PC-3 (cell line): ENCODE data around the gene ZCCHC4. TPM values are rescaled to one million over a fixed set of nuclear protein-coding genes. Genes with fewer than 3 reads are reported as not detected.

Experiments
- ATAC-seq: fragments of 200-7000 bp; cut with Tn5 transposase; 2 replicates; pipeline ENCODE4 v1.9.1; 2020; ENCODE audit warnings: mild to moderate bottlenecking, moderate library complexity
- BruUV-seq: library from RNA; stranded (reverse); fragments of 400-500 nt; replicated peaks from 2 replicates; lab custom pipeline; 2021; lab: Mats Ljungman, UMichigan
- CTCF ChIA-PET: fragments of 300-600 bp; sonication (Branson Sonifier 250); formaldehyde crosslinking; loops from one replicate; lab custom pipeline; 2022; ENCODE audit warnings: antibody characterized with exemption; lab: Charles Lee
- POLR2A ChIA-PET: fragments of 300-600 bp; sonication (Branson Sonifier 250); formaldehyde crosslinking; loops from one replicate; lab custom pipeline; 2022; ENCODE audit warnings: antibody characterized with exemption; ENCODE audit not compliant: unreplicated experiment; lab: Charles Lee
- DNase-seq: peaks from one replicate; pipeline ENCODE4 v3.0.0-alpha.2; 2015
- H2AFZ ChIP-seq: fragments of 300-600 bp; sonication (generic); 2 replicates; pipeline ENCODE4 v1.6.0; 2016; ENCODE audit warnings: antibody characterized with exemption, low read length
- H3F3A ChIP-seq: fragments of 300-600 bp; sonication (generic); one replicate; pipeline ENCODE4 v1.6.0; 2017; ENCODE audit warnings: antibody characterized with exemption, low read length, control low read depth, mild to moderate bottlenecking; ENCODE audit not compliant: unreplicated experiment
- H3K27ac ChIP-seq: fragments of 300-600 bp; sonication (generic); 2 replicates; pipeline ENCODE4 v1.5.1; 2016; ENCODE audit warnings: mild to moderate bottlenecking, low read length
- H3K27me3 ChIP-seq: fragments of 300-600 bp; sonication (generic); 2 replicates; pipeline ENCODE4 v1.6.1; 2016; ENCODE audit warnings: low read length, mixed read lengths
- H3K36me3 ChIP-seq: fragments of 300-600 bp; sonication (generic); 2 replicates; pipeline ENCODE4 v1.6.1; 2016; ENCODE audit warnings: low read depth, mixed run types, low read length, mixed read lengths
- H3K4me1 ChIP-seq: fragments of 300-600 bp; sonication (generic); 2 replicates; pipeline ENCODE4 v1.5.1; 2016; ENCODE audit warnings: low read length; ENCODE audit not compliant: insufficient read depth
- H3K4me2 ChIP-seq: fragments of 300-600 bp; sonication (generic); 2 replicates; pipeline ENCODE4 v1.6.0; 2016; ENCODE audit warnings: low read length
- H3K4me3 ChIP-seq: fragments of 300-600 bp; sonication (generic); 2 replicates; pipeline ENCODE4 v1.5.1; 2016; ENCODE audit warnings: mild to moderate bottlenecking, low read length, mixed read lengths
- H3K79me2 ChIP-seq: fragments of 300-600 bp; sonication (generic); 2 replicates; pipeline ENCODE4 v1.6.1; 2017; ENCODE audit warnings: low read length, mixed read lengths
- H3K9ac ChIP-seq: fragments of 300-600 bp; sonication (generic); 2 replicates; pipeline ENCODE4 v1.6.0; 2016; ENCODE audit warnings: mild to moderate bottlenecking, low read length
- H3K9me2 ChIP-seq: fragments of 300-600 bp; sonication (generic); replicated peaks from 2 replicates; pipeline ENCODE4 v1.6.1; 2016; ENCODE audit warnings: mixed run types, low read length, mixed read lengths
- H3K9me3 ChIP-seq: fragments of 300-600 bp; sonication (generic); 2 replicates; pipeline ENCODE4 v1.6.1; 2016; ENCODE audit warnings: low read length, mixed read lengths
- H4K20me1 ChIP-seq: fragments of 300-600 bp; sonication (generic); 2 replicates; pipeline ENCODE4 v1.6.1; 2016; ENCODE audit warnings: low read length, mixed read lengths
- EZH2 ChIP-seq: fragments of 300-600 bp; sonication (generic); IDR thresholded peaks from one replicate; pipeline ENCODE4 v1.6.1; 2017; ENCODE audit warnings: antibody characterized with exemption, mild to moderate bottlenecking, low read length; ENCODE audit not compliant: unreplicated experiment
- EZH2phosphoT487 ChIP-seq: fragments of 300-600 bp; sonication (generic); IDR thresholded peaks from 2 replicates; pipeline ENCODE4 v1.6.1; 2018; ENCODE audit warnings: mild to moderate bottlenecking, antibody characterized with exemption, low read length, borderline replicate concordance
- intact Hi-C: fragments of 100-400 bp; cut with micrococcal nuclease; formaldehyde crosslinking; loops from 2 replicates; pipeline ENCODE4 v1.9.0; 2023
- total RNA-seq: library from RNA; depleted of rRNA; stranded (reverse); fragments of >200 nt; gene quantifications from 2 replicates; pipeline ENCODE4 v1.2.3, GENCODE V29; 2014
- TF ChIP-seq, protein P1 (sequence below): fragments of 300-600 bp; sonication (generic); conservative IDR thresholded peaks from 2 replicates; pipeline ENCODE4 v1.5.1; 2017; ENCODE audit warnings: antibody characterized with exemption, low read depth, mild to moderate bottlenecking, low read length

The ZCCHC4 gene
- total RNA-seq, 1 experiment from 2014 or later, result 6.8 TPM

DNA sequence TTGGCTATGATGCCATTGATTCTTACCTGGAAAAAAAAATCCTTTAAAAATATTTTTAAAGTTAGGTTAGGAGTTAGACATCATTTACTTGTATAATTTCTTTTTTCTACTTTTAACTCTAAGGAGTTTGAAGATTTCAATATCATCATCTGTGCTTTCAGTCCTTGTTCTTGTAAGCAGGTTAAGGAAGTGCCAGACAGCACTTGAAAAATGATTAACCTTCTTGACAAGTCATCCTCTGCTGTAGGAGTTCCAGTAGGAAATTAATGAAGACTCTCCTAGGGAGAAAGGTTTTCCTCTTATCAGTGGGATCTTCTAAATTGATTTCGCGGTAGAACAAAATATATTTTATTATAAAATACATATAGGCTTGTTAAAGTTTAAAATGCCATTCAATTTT lies 35.4 kb downstream of the ZCCHC4 start:
- CTCF ChIA-PET, result no interaction called here

DNA sequence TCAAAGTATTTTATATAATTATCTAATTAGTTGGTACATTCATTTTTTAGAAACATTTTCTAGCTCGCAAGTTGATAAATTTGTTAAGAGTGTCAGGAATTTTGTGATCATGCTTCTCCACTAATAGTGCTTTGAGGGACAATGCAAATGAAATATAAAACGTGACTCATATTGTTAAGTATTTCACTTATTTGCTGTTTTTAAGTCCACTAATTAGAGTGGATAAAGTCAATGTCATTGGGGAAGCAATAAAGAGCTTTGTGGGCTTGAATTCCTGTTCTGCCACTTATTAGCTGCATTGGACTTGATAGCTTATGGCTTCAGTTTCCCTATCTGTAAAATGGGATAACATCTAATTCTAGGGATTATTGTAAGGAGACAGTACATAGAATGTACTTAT lies 38.0 kb downstream of the ZCCHC4 start:
- ChIA-PET CTCF (interaction anchor here (2.4 kb wide), 1 partner anchor 38 kb away, joined by 6 read pairs; the partner anchor contains the start of gene ZCCHC4), POLR2A (no interaction called here)
- H3K4me2 ChIP-seq, result no peak overlapping the region
- no peak overlapping the region for H2AFZ ChIP-seq
- no peak for DNase-seq
- no TSS peak for BruUV-seq
- peaks cover 8% of the 10 kb centered on the region; the same call in 1 of the 2 replicates for H3K4me1 ChIP-seq
- TF ChIP-seq EZH2phosphoT487 (no peak), EZH2 (no peak)
- H4K20me1 ChIP-seq, result no peaks in the 10 kb centered on the region
- H3K4me3 ChIP-seq, result no peak overlapping the region
- H3K27ac ChIP-seq, result no peak overlapping the region
- no peaks in the 10 kb centered on the region for H3K9me3 ChIP-seq
- ATAC-seq, result no peak
- no peaks in the 10 kb centered on the region for H3F3A ChIP-seq
- no peaks in the 10 kb centered on the region for H3K79me2 ChIP-seq
- intact Hi-C loops, result no loop called here
- H3K9me2 ChIP-seq, result no peaks in the 10 kb centered on the region
- H3K36me3 ChIP-seq, result no peaks in the 10 kb centered on the region
- no peaks in the 10 kb centered on the region for H3K27me3 ChIP-seq
- no peak overlapping the region for H3K9ac ChIP-seq

More for the DNA sequence above, 35.4 kb downstream of the ZCCHC4 start:
- Histone ChIP-seq H3K4me3 (no peak overlapping the region), H3K9me2 (no peaks in the 10 kb centered on the region), H3K79me2 (no peaks in the 10 kb centered on the region), H3K27ac (no peak overlapping the region), H3K4me2 (no peak overlapping the region), H3K9ac (no peak overlapping the region), H3K36me3 (no peaks in the 10 kb centered on the region), H2AFZ (no peak overlapping the region), H4K20me1 (no peaks in the 10 kb centered on the region), H3K9me3 (no peaks in the 10 kb centered on the region), H3K27me3 (no peaks in the 10 kb centered on the region), H3F3A (no peaks in the 10 kb centered on the region), H3K4me1 (peaks cover 8% of the 10 kb centered on the region; the same call in 1 of the 2 replicates)
- BruUV-seq, result no TSS peak
- intact Hi-C loops, result no loop called here
- POLR2A ChIA-PET, result no interaction called here
- ATAC-seq (no peak), DNase-seq (no peak)
- TF ChIP-seq, protein P1, sequence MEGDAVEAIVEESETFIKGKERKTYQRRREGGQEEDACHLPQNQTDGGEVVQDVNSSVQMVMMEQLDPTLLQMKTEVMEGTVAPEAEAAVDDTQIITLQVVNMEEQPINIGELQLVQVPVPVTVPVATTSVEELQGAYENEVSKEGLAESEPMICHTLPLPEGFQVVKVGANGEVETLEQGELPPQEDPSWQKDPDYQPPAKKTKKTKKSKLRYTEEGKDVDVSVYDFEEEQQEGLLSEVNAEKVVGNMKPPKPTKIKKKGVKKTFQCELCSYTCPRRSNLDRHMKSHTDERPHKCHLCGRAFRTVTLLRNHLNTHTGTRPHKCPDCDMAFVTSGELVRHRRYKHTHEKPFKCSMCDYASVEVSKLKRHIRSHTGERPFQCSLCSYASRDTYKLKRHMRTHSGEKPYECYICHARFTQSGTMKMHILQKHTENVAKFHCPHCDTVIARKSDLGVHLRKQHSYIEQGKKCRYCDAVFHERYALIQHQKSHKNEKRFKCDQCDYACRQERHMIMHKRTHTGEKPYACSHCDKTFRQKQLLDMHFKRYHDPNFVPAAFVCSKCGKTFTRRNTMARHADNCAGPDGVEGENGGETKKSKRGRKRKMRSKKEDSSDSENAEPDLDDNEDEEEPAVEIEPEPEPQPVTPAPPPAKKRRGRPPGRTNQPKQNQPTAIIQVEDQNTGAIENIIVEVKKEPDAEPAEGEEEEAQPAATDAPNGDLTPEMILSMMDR, result no peak
- TF ChIP-seq EZH2phosphoT487 (no peak), EZH2 (no peak)

DNA sequence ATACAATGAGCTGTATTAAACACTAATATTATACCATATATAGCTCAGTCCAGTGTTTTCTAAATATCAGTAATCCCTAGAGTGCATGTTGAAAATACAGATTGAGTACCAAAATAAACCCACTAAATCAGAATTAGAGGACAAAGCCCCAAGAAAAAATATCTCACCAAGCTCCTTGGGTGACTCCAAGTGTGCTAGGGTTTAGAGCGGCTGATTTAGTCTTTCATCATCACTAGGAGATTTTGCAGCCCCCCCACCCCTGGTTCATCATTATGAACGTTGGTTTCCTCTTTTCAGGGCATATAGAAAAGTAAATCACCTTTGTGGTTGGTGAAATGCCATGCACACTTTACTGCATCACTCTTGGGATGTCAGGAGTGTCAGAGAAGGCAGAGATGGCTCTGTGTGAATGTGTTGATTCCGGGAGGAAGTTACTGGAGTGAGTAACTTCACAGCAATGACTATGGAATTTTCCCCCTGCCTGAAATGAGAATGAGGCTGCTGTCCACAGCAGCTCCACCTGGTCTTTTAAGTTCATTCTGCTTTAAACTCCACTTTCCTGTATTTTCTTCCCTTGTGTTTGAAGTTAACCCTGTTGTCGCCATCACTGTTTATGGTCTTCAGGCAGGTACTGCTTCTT lies 39.3 kb downstream of the ZCCHC4 start:
- TF ChIP-seq EZH2, result no peak
- TF ChIP-seq EZH2phosphoT487, result no peak
- TF ChIP-seq, protein P1, result no peak
- no peak overlapping the region for H2AFZ ChIP-seq
- H4K20me1 ChIP-seq, result no peaks in the 10 kb centered on the region
- no peak overlapping the region for H3K27ac ChIP-seq
- peak; percentile 91 for ATAC-seq
- intact Hi-C loops, result no loop called here
- H3K4me1 ChIP-seq, result peaks cover 8% of the 10 kb centered on the region; the same call in 1 of the 2 replicates
- BruUV-seq, result no TSS peak
- H3K9me2 ChIP-seq, result no peaks in the 10 kb centered on the region
- POLR2A ChIA-PET, result interaction anchor here (0.6 kb wide), 1 partner anchor 17 kb away, joined by 5 read pairs; no protein-coding TSS in a partner anchor
- no peak overlapping the region for H3K4me3 ChIP-seq
- no peak overlapping the region for H3K4me2 ChIP-seq
- H3K79me2 ChIP-seq, result no peaks in the 10 kb centered on the region
- no peaks in the 10 kb centered on the region for H3F3A ChIP-seq
- H3K9ac ChIP-seq, result no peak overlapping the region
- H3K9me3 ChIP-seq, result no peaks in the 10 kb centered on the region
- CTCF ChIA-PET, result interaction anchor here (0.6 to 1.1 kb wide), 2 partner anchors 15 to 40 kb away, joined by 3 to 4 read pairs; no protein-coding TSS in a partner anchor
- no peaks in the 10 kb centered on the region for H3K27me3 ChIP-seq
- H3K36me3 ChIP-seq, result no peaks in the 10 kb centered on the region
- DNase-seq, result peak; percentile 57
